Ovary (tissue), 3 donors: Measurements from ENCODE around the gene MTUS2.

Experiments used
- CTCF ChIP-seq, 3 donors: fragments of 450-650 bp in 2 of 3; fragments of 200-600 bp in 1 of 3; IDR thresholded peaks; one replicate each; pipeline versions ENCODE4 v1.5.1 to v1.8.0; 2016 to 2022; ENCODE audit warnings: antibody characterized with exemption in 3 of 3, mild to moderate bottlenecking in 1 of 3
- EP300 ChIP-seq: sonication (generic); formaldehyde crosslinking; IDR thresholded peaks from one replicate; pipeline ENCODE4 v1.6.1; 2017; ENCODE audit warnings: antibody characterized with exemption
- donor health status: DM: no; HTN: no; CAD: no.

DNA sequence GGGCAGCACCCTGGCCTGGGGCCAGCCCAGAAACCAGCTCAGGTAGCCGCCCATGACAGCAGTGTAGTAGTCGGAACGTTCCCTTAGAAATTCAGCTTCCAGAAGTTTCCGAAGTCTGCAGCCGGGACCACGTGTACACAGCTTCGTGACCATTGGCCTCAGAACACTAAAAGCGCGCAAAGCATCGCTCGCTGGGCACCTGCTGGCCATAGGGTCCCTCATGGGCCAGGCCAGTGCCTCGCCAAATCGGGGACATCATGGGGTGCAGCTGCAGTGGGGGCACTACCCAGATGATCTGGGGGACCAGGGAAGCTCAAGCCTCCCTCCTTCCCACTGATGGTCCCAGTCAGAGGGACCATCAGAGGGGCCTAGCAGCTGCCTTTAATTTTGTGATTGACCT, 384.5 kb downstream of the MTUS2 start:
- TF ChIP-seq CTCF (IDR thresholded peaks at IDR 0.05) (no peak), EP300 (no peak)
